ENCODE data around the gene PLCH2.

PLCH2 gene

GRCh38 chr1:2460996-2461751 is 14.9 kb upstream of the PLCH2 start:
- Histone ChIP-seq H3K4me1 (ENCODE audit: control insufficient read depth, low read length) (no peaks in the 10 kb centered on the region; the same call in 1 of the 2 replicates), H3K4me3 (ENCODE audit: low read length) (no peak overlapping the region), H3K36me3 (ENCODE audit: control insufficient read depth, low read length) (no peaks in the 10 kb centered on the region), H3F3A (ENCODE audit: control insufficient read depth, insufficient read depth) (no peaks in the 10 kb centered on the region), H3K79me2 (ENCODE audit: control insufficient read depth, low read length) (no peaks in the 10 kb centered on the region), H4K20me1 (ENCODE audit: control insufficient read depth, insufficient read depth, low read depth, low read length) (no peaks in the 10 kb centered on the region), H3K9me3 (ENCODE audit: control insufficient read depth, insufficient read depth, low read length) (no peaks in the 10 kb centered on the region), H3K27ac (ENCODE audit: low read depth, low read length) (no peak overlapping the region), H3K9me2 (replicated peaks; ENCODE audit: control insufficient read depth, low read length) (no peaks in the 10 kb centered on the region), H3K27me3 (ENCODE audit: control insufficient read depth, low read length) (no peaks in the 10 kb centered on the region), H3K4me2 (ENCODE audit: low read length) (no peak overlapping the region)
- TF ChIP-seq EZH2phosphoT487 (IDR thresholded peaks at IDR 0.05; ENCODE audit: borderline replicate concordance, low read length) = no peak
- TF ChIP-seq CTCF (IDR thresholded peaks at IDR 0.05; ENCODE audit: low read depth, low read length, poor library complexity, severe bottlenecking) = no peak

DNA sequence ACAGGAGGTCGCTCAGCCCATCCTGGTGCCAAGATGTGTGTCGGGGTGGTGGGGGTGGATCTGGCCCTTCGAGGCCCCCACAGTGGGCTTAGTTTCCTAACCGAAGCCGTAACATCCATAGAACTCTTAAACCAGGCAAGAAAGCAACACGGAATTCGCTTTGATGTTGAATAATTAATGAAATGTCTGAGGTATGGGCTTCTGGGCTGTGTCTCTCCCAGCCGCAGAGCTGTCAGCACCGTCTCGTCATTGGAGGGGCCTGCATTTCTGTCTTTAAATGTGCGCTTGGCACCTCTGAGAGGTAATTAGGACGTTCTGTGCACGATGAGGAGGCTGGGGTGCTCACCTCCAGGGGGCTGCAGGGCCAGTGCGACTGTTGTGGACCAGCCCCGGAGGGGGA is 13.3 kb upstream of the PLCH2 start:
- no peaks in the 10 kb centered on the region for H3K79me2 ChIP-seq (ENCODE audit: control insufficient read depth, low read length)
- H3K4me1 ChIP-seq (ENCODE audit: control insufficient read depth, low read length) = no peaks in the 10 kb centered on the region; the same call in 1 of the 2 replicates
- no peaks in the 10 kb centered on the region for H3K36me3 ChIP-seq (ENCODE audit: control insufficient read depth, low read length)
- no peak overlapping the region for H3K4me3 ChIP-seq (ENCODE audit: low read length)
- no peak for TF ChIP-seq EZH2phosphoT487 (IDR thresholded peaks at IDR 0.05; ENCODE audit: borderline replicate concordance, low read length)
- TF ChIP-seq CTCF (IDR thresholded peaks at IDR 0.05; ENCODE audit: low read depth, low read length, poor library complexity, severe bottlenecking) = no peak
- no peaks in the 10 kb centered on the region for H3K9me3 ChIP-seq (ENCODE audit: control insufficient read depth, insufficient read depth, low read length)
- H3K27ac ChIP-seq (ENCODE audit: low read depth, low read length) = no peak overlapping the region
- H3F3A ChIP-seq (ENCODE audit: control insufficient read depth, insufficient read depth) = no peaks in the 10 kb centered on the region
- H3K27me3 ChIP-seq (ENCODE audit: control insufficient read depth, low read length) = no peaks in the 10 kb centered on the region
- no peaks in the 10 kb centered on the region for H3K9me2 ChIP-seq (replicated peaks; ENCODE audit: control insufficient read depth, low read length)
- H4K20me1 ChIP-seq (ENCODE audit: control insufficient read depth, insufficient read depth, low read depth, low read length) = no peaks in the 10 kb centered on the region
- no peak overlapping the region for H3K4me2 ChIP-seq (ENCODE audit: low read length)

DNA sequence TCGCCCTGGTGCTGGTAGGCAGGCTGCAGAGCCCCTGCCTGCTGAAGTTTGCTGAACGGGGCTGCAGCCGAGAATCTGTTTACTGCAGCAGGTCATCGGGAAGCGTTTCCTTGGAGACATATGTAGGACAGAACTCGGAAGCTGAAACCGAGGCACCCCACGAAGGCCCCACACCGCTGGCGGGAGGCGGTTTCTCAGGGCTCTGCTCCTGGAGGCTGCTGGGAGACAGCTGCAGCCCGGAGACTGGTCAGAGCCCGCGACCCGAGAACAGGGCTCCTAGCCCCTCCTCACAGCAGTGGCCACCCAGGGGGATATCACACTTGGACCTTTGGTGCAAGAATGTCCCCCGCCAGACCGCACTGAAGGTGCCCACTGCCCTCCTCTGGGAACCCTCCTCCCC is 12.7 kb upstream of the PLCH2 start:
- H3F3A ChIP-seq (ENCODE audit: control insufficient read depth, insufficient read depth) = no peaks in the 10 kb centered on the region
- no peak overlapping the region for H3K4me2 ChIP-seq (ENCODE audit: low read length)
- H3K9me2 ChIP-seq (replicated peaks; ENCODE audit: control insufficient read depth, low read length) = no peaks in the 10 kb centered on the region
- no peaks in the 10 kb centered on the region for H3K9me3 ChIP-seq (ENCODE audit: control insufficient read depth, insufficient read depth, low read length)
- no peaks in the 10 kb centered on the region for H3K79me2 ChIP-seq (ENCODE audit: control insufficient read depth, low read length)
- no peaks in the 10 kb centered on the region; the same call in 1 of the 2 replicates for H3K4me1 ChIP-seq (ENCODE audit: control insufficient read depth, low read length)
- TF ChIP-seq CTCF (IDR thresholded peaks at IDR 0.05; ENCODE audit: low read depth, low read length, poor library complexity, severe bottlenecking) (no peak), EZH2phosphoT487 (IDR thresholded peaks at IDR 0.05; ENCODE audit: borderline replicate concordance, low read length) (no peak)
- no peaks in the 10 kb centered on the region for H4K20me1 ChIP-seq (ENCODE audit: control insufficient read depth, insufficient read depth, low read depth, low read length)
- no peaks in the 10 kb centered on the region for H3K36me3 ChIP-seq (ENCODE audit: control insufficient read depth, low read length)
- H3K27me3 ChIP-seq (ENCODE audit: control insufficient read depth, low read length) = no peaks in the 10 kb centered on the region
- H3K4me3 ChIP-seq (ENCODE audit: low read length) = no peak overlapping the region
- no peak overlapping the region for H3K27ac ChIP-seq (ENCODE audit: low read depth, low read length)

Data from DOHH2 (cell line).